ENCODE measurements around the gene BANP. TPM values are rescaled to one million over a fixed set of nuclear protein-coding genes. Genes with fewer than 3 reads are reported as not detected.

BANP gene
- total RNA-seq, 3 donors from 2014 or later (not counting 1 experiment from before 2014, with no cell fraction given) = 88.8 to 117 (median 117) TPM

- ATAC-seq (no peak), DNase-seq (no peak)
- peaks cover 50 to 55% of the 10 kb centered on the region in 2 donors for H3K4me1 Mint-ChIP-seq
- H3K27ac Mint-ChIP-seq = peak overlapping the region; percentile 94 to 97
- intact Hi-C loops (cut with micrococcal nuclease) = no loop called here
- no peak overlapping the region for H3K4me3 Mint-ChIP-seq
- Histone ChIP-seq H3K4me3 (ENCODE audit: low read length) (no peak overlapping the region), H3K9me3 (ENCODE audit: control insufficient read depth, insufficient read depth, low read length) (peaks cover 5% of the 10 kb centered on the region), H3K27me3 (ENCODE audit: control insufficient read depth, insufficient read depth, low read length) (no peaks in the 10 kb centered on the region), H3K36me3 (ENCODE audit: control insufficient read depth, insufficient read depth, low read length) (peaks cover 4% of the 10 kb centered on the region), H3K4me1 (ENCODE audit: control insufficient read depth, insufficient read depth, low read length) (peaks cover 32% of the 10 kb centered on the region), H3K27ac (ENCODE audit: low read length) (no peak overlapping the region)
- no peaks in the 10 kb centered on the region for H3K27me3 Mint-ChIP-seq (ENCODE audit: low read depth in 2 of 2)
- peaks cover 0 to 2% of the 10 kb centered on the region in 2 donors for H3K9me3 Mint-ChIP-seq
- peaks cover 7% of the 10 kb centered on the region for H3K36me3 Mint-ChIP-seq
- TF ChIP-seq CTCF (IDR thresholded peaks at IDR 0.05) = no peak
- 38% methylated on average over 13 of the region's 14 CpGs for WGBS (ENCODE audit: insufficient coverage)
Measured at GRCh38 chr16:87966685-87967185, 15.5 kb downstream of the BANP start.

- no peak for TF ChIP-seq CTCF (IDR thresholded peaks at IDR 0.05)
Measured at GRCh38 chr16:87968541-87968940, 17.3 kb downstream of the BANP start.

GRCh38 chr16:87970186-87970585 lies 19.0 kb downstream of the BANP start:
- WGBS (ENCODE audit: insufficient coverage) = 94% methylated on average over 1 of the region's 3 CpGs
- H3K27ac ChIP-seq (ENCODE audit: low read length) = no peak overlapping the region
- no peaks in the 10 kb centered on the region for H3K27me3 Mint-ChIP-seq (ENCODE audit: low read depth in 2 of 2)
- no peak overlapping the region for H3K4me3 Mint-ChIP-seq
- no peaks in the 10 kb centered on the region for H3K27me3 ChIP-seq (ENCODE audit: control insufficient read depth, insufficient read depth, low read length)
- H3K4me1 Mint-ChIP-seq = peaks cover 36 to 50% of the 10 kb centered on the region in 2 donors
- H3K9me3 Mint-ChIP-seq = peaks cover 4 to 11% of the 10 kb centered on the region in 2 donors
- H3K9me3 ChIP-seq (ENCODE audit: control insufficient read depth, insufficient read depth, low read length) = peaks cover 11% of the 10 kb centered on the region
- ATAC-seq (no peak), DNase-seq (no peak)
- peaks cover 21% of the 10 kb centered on the region for H3K36me3 Mint-ChIP-seq
- H3K27ac Mint-ChIP-seq = no peak overlapping the region
- intact Hi-C loops (cut with micrococcal nuclease) = no loop called here
- TF ChIP-seq CTCF (IDR thresholded peaks at IDR 0.05) = no peak
- H3K4me1 ChIP-seq (ENCODE audit: control insufficient read depth, insufficient read depth, low read length) = peaks cover 11% of the 10 kb centered on the region
- no peak overlapping the region for H3K4me3 ChIP-seq (ENCODE audit: low read length)
- H3K36me3 ChIP-seq (ENCODE audit: control insufficient read depth, insufficient read depth, low read length) = peaks cover 8% of the 10 kb centered on the region

More at GRCh38 chr16:87968541-87968940, 17.3 kb downstream of the BANP start:
- ATAC-seq (no peak), DNase-seq (no peak)
- H3K27ac Mint-ChIP-seq = no peak overlapping the region
- Histone ChIP-seq H3K36me3 (ENCODE audit: control insufficient read depth, insufficient read depth, low read length) (peaks cover 4% of the 10 kb centered on the region), H3K27ac (ENCODE audit: low read length) (no peak overlapping the region), H3K27me3 (ENCODE audit: control insufficient read depth, insufficient read depth, low read length) (no peaks in the 10 kb centered on the region), H3K4me1 (ENCODE audit: control insufficient read depth, insufficient read depth, low read length) (peaks cover 21% of the 10 kb centered on the region), H3K9me3 (ENCODE audit: control insufficient read depth, insufficient read depth, low read length) (peaks cover 11% of the 10 kb centered on the region), H3K4me3 (ENCODE audit: low read length) (no peak overlapping the region)
- 92% methylated on average over 5 of the region's 7 CpGs for WGBS (ENCODE audit: insufficient coverage)
- H3K4me1 Mint-ChIP-seq = peaks cover 46 to 53% of the 10 kb centered on the region in 2 donors
- H3K27me3 Mint-ChIP-seq (ENCODE audit: low read depth in 2 of 2) = no peaks in the 10 kb centered on the region
- intact Hi-C loops (cut with micrococcal nuclease) = no loop called here
- peaks cover 4 to 11% of the 10 kb centered on the region in 2 donors for H3K9me3 Mint-ChIP-seq
- no peak overlapping the region for H3K4me3 Mint-ChIP-seq
- peaks cover 21% of the 10 kb centered on the region for H3K36me3 Mint-ChIP-seq

GRCh38 chr16:87971933-87972332 lies 20.7 kb downstream of the BANP start:
- ATAC-seq (no peak), DNase-seq (no peak)
- Mint-ChIP-seq H3K27me3 (ENCODE audit: low read depth in 2 of 2) (no peaks in the 10 kb centered on the region), H3K27ac (no peak overlapping the region), H3K9me3 (peaks cover 4 to 11% of the 10 kb centered on the region in 2 donors), H3K4me1 (peaks cover 22 to 39% of the 10 kb centered on the region in 2 donors), H3K4me3 (no peak overlapping the region), H3K36me3 (peaks cover 21% of the 10 kb centered on the region)
- intact Hi-C loops (cut with micrococcal nuclease) = no loop called here
- Histone ChIP-seq H3K27me3 (ENCODE audit: control insufficient read depth, insufficient read depth, low read length) (no peaks in the 10 kb centered on the region), H3K27ac (ENCODE audit: low read length) (no peak overlapping the region), H3K9me3 (ENCODE audit: control insufficient read depth, insufficient read depth, low read length) (peaks cover 11% of the 10 kb centered on the region), H3K36me3 (ENCODE audit: control insufficient read depth, insufficient read depth, low read length) (peaks cover 12% of the 10 kb centered on the region), H3K4me3 (ENCODE audit: low read length) (no peak overlapping the region), H3K4me1 (ENCODE audit: control insufficient read depth, insufficient read depth, low read length) (peaks cover 6% of the 10 kb centered on the region)
- WGBS (ENCODE audit: insufficient coverage) = 100% methylated on average over 2 of the region's 2 CpGs
- TF ChIP-seq CTCF (IDR thresholded peaks at IDR 0.05) = no peak
